Measurements from ENCODE around the gene CREBL2.
"Not testable (repeated sequence)": the region's sequence is repeated elsewhere in the genome, so short reads cannot be mapped to it uniquely, and the experiment has no call there.

Gene CREBL2

GRCh38 chr12:12599750-12600643 lies 11.7 kb upstream of the CREBL2 start:
- no peak for DNase-seq

DNA sequence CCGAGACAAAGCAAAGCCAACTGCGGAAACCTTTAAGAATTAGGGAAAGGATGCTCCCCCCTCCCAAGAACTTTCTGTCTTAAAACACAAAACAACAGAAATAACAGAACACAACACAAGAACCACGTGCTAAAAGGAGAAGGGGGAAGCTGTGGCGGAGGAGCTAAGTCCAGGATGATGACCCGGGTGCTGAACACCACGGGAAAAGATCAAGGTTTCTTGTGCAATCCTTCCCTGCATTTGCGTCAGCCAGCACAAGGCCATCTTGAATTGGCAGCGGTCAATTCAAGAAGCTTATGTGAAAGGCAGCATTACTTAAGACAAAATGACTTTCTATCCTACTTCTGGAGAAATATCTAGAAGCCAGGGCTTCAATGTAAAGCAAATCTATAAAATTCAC lies 11.0 kb upstream of the CREBL2 start:
- DNase-seq = no peak

DNA sequence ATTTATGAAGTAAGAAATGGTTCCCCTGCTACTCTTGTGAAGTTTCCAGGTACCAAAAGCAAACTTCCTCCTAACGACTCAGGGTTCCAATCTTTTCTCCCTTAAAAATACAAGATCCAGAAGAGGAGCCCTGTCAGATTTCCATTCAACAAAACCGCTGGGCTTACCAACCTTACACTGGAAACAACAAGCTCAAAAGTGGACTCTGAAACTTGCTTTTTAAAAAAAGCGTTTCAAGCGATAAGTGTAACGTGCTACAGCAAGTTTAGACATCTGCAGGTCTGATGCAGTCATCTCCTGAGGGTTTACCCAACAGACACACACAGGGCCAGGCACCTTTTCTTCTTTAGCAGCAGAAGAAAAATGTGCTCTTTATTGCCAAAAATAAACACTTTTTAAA lies 6.9 kb upstream of the CREBL2 start:
- no peak for DNase-seq

GRCh38 chr12:12606781-12607589 lies 4.7 kb upstream of the CREBL2 start:
- peak; percentile 43 for DNase-seq

GRCh38 chr12:12608557-12608957 lies 3.1 kb upstream of the CREBL2 start:
- no peak for DNase-seq

- DNase-seq = no peak
Observed at GRCh38 chr12:12609692-12610091, 2.0 kb upstream of the CREBL2 start.

DNA sequence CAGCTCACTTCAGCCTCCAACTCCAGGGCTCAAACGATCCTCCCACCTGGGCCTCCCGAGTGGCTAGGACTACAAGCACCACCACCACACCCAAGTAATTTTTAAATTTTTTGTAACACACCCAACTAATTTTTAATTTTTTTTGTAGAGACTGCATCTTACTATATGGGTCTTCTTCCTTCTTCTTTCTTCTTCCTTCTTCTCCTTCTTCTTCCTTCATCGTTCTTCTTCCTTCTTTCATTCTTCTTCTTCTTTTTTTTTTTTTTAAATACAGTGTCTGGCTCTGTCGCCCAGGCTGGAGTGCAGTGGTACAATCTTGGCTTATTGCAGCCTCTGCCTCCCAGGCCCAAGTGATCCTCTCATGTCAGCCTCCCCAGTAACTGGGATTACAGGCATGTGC lies 965 bp upstream of the CREBL2 start:
- no peak for DNase-seq

GRCh38 chr12:12612358-12612757 lies 682 bp downstream of the CREBL2 start:
- peak; percentile 54 for DNase-seq

GRCh38 chr12:12613344-12613743 lies 1.7 kb downstream of the CREBL2 start:
- DNase-seq = no peak

DNA sequence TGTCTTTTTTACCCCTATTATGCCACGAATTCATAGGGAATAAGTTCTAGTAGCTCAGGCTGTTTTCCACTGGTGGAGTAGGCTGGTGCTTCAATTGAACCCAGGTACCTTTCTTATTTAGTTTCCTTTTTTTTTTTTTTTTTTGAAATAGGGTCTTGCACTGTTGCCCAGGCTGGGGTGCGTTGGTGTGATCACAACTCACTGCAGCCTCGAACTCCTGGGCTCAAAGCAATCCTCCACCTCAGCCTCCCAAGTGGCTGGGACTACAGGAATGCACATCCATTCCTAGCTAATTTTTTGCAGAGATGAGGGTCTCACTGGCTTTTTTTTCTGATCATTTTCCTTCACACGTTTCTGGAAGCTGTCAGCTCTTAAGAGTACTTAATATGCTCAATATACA lies 2.7 kb downstream of the CREBL2 start:
- no peak for DNase-seq

- DNase-seq = peak; percentile 9
Observed at GRCh38 chr12:12616512-12617310, 5.0 kb downstream of the CREBL2 start.

DNA sequence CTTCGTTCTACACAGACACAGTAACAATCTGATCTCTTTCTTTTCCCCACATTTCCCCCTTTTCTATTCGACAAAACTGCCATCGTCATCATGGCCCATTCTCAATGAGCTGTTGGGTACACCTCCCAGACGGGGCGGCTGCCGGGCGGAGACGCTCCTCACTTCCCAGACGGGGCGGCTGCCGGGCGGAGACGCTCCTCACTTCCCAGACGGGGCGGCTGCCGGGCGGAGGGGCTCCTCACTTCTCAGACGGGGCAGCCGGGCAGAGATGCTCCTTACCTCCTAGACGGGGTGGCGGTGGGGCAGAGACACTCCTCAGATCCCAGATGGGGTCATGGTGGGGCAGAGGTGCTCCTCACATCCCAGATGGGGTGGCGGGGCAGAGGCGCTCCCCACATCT lies 6.4 kb downstream of the CREBL2 start:
- not testable (repeated sequence) for DNase-seq

- DNase-seq = no peak
Observed at GRCh38 chr12:12620730-12621315, 9.1 kb downstream of the CREBL2 start.

DNA sequence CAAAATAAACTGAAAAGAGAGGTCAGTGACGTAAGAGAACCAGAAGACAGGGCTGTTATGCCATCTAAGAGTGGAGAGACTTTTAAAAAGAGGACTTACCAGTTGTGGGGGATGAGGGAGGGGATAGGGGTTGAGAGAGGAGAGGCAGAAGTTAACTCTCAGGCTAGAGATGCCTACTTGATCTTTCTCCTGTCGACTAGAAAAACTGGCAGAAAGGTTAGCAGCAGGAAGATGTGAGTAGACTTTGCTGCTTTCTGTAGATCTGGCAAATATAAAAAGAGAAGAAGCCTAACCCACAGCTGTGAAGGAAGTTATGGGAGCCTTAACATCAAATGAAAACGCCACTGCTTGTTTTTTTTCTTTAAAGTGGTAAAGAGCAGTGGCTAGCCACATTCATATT lies 10.7 kb downstream of the CREBL2 start:
- no peak for DNase-seq

DNA sequence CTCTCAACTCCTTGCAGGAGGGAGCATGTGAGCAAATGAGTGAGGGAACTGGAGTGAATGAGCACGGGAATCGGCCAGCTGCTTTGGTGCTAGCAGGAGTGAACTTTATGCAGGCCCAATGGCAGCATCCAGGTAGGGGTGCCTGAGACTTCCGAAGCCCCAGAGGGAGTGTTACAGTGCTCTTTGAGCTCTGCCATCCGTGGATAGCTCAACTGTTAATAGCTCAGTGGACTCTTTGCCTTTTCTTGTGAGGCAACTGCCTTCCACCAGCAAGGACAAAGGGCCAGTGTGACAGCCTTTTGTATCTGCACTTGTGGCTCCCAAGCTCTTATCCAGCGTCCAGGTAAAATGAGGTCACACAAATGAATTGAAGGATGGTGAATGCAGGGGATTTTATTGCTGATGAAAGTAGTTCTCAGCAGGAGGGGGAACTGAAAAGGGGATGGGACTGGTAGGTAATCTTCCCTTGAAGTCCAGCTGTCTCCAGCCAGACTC lies 12.9 kb downstream of the CREBL2 start:
- DNase-seq = no peak

DNA sequence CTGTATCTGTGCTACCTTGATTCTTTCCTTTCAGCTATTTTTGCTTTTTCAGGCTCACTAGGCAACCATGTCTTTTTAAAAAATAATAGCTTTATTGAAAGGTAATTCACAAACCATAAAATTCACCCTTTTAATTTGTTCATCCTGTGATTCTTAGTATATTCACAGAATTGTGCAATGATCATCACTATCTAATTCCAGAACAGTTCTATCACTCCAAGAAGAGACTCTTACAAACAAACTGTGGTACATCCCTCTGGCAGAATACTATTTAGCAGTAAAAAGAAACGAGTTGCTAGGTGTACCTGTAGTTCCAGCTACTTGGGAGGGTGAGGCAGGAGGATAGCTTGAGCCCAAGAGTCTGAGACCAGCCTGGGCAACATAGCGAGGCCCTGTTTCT lies 14.8 kb downstream of the CREBL2 start:
- DNase-seq = peak; percentile 12

GRCh38 chr12:12627308-12627827 lies 15.7 kb downstream of the CREBL2 start:
- DNase-seq = no peak

DNA sequence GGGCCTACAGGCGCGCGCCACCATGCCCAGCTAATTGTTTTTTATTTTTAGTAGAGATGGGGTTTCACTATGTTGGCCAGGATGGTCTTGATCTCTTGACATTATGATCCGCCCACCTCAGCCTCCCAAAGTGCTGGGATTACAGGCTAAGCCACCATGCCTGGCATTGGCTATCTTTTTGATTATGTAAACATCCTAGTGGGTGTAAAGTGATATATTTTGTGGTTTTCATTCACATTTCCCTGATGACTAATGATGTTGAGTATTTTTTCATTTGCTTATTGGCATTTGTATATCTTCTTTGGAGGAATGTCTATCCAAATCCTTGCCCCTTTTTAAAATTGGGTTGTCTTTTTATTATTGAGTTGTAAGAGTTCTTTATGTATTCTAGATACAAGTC lies 16.3 kb downstream of the CREBL2 start:
- peak; percentile 67 for DNase-seq

- no peak for DNase-seq
Observed at GRCh38 chr12:12630850-12631249, 19.2 kb downstream of the CREBL2 start.

- no peak for DNase-seq
Observed at GRCh38 chr12:12635651-12636050, 24.0 kb downstream of the CREBL2 start.

DNA sequence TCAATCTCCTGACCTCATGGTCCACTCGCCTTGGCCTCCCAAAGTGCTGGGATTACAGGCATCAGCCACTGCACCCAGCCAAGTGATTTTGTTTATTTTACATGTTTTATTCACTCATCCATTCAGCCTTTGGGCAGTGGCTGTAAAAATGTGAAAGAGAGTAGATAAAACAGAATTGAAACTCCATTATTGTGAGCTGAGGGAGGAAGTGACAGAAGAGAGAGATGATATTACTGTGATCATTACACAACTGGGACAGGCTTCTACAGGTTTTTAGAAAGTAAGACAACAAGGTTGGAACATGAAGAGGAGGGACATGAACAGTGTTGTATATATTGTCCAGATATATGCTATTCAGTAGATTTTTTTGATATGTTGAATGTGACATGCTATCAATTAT lies 25.0 kb downstream of the CREBL2 start:
- DNase-seq = no peak

GRCh38 chr12:12639995-12640394 lies 28.3 kb downstream of the CREBL2 start:
- DNase-seq = not testable (repeated sequence)

Data from HCEC 1CT (cell line).